DND-41 (cell line): Measurements from ENCODE around the gene PKHD1.

Experiments used
- CTCF ChIP-seq: IDR thresholded peaks from 2 replicates; pipeline ENCODE4 v1.5.1; 2012; ENCODE audit warnings: borderline replicate concordance, low read length, moderate library complexity, mild to moderate bottlenecking; ENCODE audit not compliant: poor library complexity, severe bottlenecking; ENCODE audit errors: extremely low read depth
- EZH2 ChIP-seq: IDR thresholded peaks from 3 replicates; pipeline ENCODE4 v1.6.1; 2012; ENCODE audit warnings: borderline replicate concordance, low read depth, mild to moderate bottlenecking, moderate library complexity, low read length, inconsistent platforms; ENCODE audit not compliant: severe bottlenecking

- no peak for TF ChIP-seq CTCF
- TF ChIP-seq EZH2, result no peak
Observed at GRCh38 chr6:51929934-51930574, 157.4 kb downstream of the PKHD1 start.
